Measurements from ENCODE around the gene SEL1L2.

SEL1L2 gene

GRCh38 chr20:13863244-13863643 is 127.2 kb downstream of the SEL1L2 start:
- DNase-seq, result no peak

- no peak for DNase-seq
Observed at GRCh38 chr20:13862245-13862644, 128.2 kb downstream of the SEL1L2 start.

GRCh38 chr20:13858871-13859270 is 131.5 kb downstream of the SEL1L2 start:
- DNase-seq, result no peak

- DNase-seq, result peak; percentile 8
Observed at GRCh38 chr20:13858439-13858838, 132.0 kb downstream of the SEL1L2 start.

GRCh38 chr20:13857961-13858360 is 132.5 kb downstream of the SEL1L2 start:
- DNase-seq, result no peak

- DNase-seq, result no peak
Observed at GRCh38 chr20:13857304-13857703, 133.1 kb downstream of the SEL1L2 start.

GRCh38 chr20:13856354-13856753 is 134.1 kb downstream of the SEL1L2 start:
- no peak for DNase-seq

- DNase-seq, result no peak
Observed at GRCh38 chr20:13855613-13856012, 134.8 kb downstream of the SEL1L2 start.

GRCh38 chr20:13852306-13852705 is 138.1 kb downstream of the SEL1L2 start:
- no peak for DNase-seq

- DNase-seq, result no peak
Observed at GRCh38 chr20:13851279-13851678, 139.1 kb downstream of the SEL1L2 start.

- DNase-seq, result no peak
Observed at GRCh38 chr20:13844296-13844695, 146.1 kb downstream of the SEL1L2 start.

- no peak for DNase-seq
Observed at GRCh38 chr20:13841206-13841605, 149.2 kb downstream of the SEL1L2 start.

GRCh38 chr20:13840093-13840465 is 150.3 kb downstream of the SEL1L2 start:
- no peak for DNase-seq

- peak; percentile 91 for DNase-seq
Observed at GRCh38 chr20:13839421-13840092, 150.9 kb downstream of the SEL1L2 start.

GRCh38 chr20:13838664-13839063 is 151.8 kb downstream of the SEL1L2 start:
- no peak for DNase-seq

- no peak for DNase-seq
Observed at GRCh38 chr20:13831476-13831875, 158.9 kb downstream of the SEL1L2 start.

- DNase-seq, result no peak
Observed at GRCh38 chr20:13825465-13825864, 164.9 kb downstream of the SEL1L2 start.

GRCh38 chr20:13824459-13824858 is 166.0 kb downstream of the SEL1L2 start:
- no peak for DNase-seq

- DNase-seq, result no peak
Observed at GRCh38 chr20:13822459-13822858, 168.0 kb downstream of the SEL1L2 start.

GRCh38 chr20:13821876-13822275 is 168.5 kb downstream of the SEL1L2 start:
- peak; percentile 10 for DNase-seq

GRCh38 chr20:13819885-13820645 is 170.3 kb downstream of the SEL1L2 start:
- peak; percentile 52 for DNase-seq

GRCh38 chr20:13817342-13817741 is 173.1 kb downstream of the SEL1L2 start:
- DNase-seq, result peak; percentile 30

- peak; percentile 11 for DNase-seq
Observed at GRCh38 chr20:13816757-13817156, 173.7 kb downstream of the SEL1L2 start.

- no peak for DNase-seq
Observed at GRCh38 chr20:13814672-13815071, 175.7 kb downstream of the SEL1L2 start.

- DNase-seq, result no peak
Observed at GRCh38 chr20:13813910-13814309, 176.5 kb downstream of the SEL1L2 start.

Data from EL (cell line).